ENCODE measurements around the gene BAMBI. TPM values are rescaled to one million over a fixed set of nuclear protein-coding genes. Genes with fewer than 3 reads are reported as not detected.

The BAMBI gene
- total RNA-seq, 4 donors from 2014 or later: 0.22 to 0.92 (median 0.53) TPM

DNA sequence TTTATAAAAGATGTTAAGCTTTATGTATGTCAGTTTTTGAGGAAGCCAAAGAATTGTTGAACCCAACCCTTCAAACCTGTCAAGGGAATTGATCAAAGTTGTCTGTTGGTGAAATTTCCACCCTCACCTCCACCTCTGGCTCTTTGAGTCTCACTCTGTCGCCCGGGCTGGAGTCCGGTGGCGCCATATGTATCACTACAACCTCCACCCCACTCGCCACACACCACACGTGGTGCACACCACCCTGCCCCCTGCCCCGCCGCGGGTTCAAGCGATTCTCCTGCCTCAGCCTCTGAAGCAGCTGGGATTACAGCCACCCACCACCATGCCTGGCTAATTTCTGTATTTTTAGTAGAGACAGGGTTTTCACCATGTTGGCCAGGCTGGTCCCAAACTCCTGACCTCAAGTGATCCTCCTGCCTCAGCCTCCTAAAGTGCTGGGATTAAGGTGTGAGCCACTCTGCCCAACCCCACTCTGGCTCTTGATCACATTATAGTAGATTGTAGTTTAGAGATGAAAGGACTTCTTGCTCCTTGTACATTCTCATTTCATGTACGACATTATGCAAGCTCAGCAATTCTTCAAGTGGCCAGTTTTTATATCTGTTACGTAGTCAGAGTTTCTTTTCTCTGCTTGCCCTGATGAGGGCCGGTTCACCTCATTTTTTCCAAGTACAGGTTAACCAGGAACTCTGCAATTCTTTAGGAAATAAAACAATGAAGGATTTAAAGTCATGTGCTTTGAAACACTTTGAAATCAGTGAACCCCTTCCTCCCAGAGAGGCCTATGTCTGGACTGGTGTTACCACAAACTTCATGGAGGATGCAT lies 7.0 kb downstream of the BAMBI start:
- WGBS, 2 donors: 91 to 92% methylated on average over 13 of the region's 13 CpGs
- TF ChIP-seq, protein P1, sequence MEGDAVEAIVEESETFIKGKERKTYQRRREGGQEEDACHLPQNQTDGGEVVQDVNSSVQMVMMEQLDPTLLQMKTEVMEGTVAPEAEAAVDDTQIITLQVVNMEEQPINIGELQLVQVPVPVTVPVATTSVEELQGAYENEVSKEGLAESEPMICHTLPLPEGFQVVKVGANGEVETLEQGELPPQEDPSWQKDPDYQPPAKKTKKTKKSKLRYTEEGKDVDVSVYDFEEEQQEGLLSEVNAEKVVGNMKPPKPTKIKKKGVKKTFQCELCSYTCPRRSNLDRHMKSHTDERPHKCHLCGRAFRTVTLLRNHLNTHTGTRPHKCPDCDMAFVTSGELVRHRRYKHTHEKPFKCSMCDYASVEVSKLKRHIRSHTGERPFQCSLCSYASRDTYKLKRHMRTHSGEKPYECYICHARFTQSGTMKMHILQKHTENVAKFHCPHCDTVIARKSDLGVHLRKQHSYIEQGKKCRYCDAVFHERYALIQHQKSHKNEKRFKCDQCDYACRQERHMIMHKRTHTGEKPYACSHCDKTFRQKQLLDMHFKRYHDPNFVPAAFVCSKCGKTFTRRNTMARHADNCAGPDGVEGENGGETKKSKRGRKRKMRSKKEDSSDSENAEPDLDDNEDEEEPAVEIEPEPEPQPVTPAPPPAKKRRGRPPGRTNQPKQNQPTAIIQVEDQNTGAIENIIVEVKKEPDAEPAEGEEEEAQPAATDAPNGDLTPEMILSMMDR (IDR thresholded peaks at IDR 0.05): no peak
- no peak for TF ChIP-seq POLR2A (IDR thresholded peaks at IDR 0.05)
- no peak overlapping the region for H3K4me3 ChIP-seq (replicated peaks in 1 of 3)
- intact Hi-C loops (cut with DNase I): no loop called here
- no peaks in the 10 kb centered on the region for H3K4me1 ChIP-seq
- no peak for DNase-seq
- H3K36me3 ChIP-seq: no peaks in the 10 kb centered on the region
- H3K27ac ChIP-seq: no peak overlapping the region
- no peaks in the 10 kb centered on the region for H3K9me3 ChIP-seq
- no peaks in the 10 kb centered on the region for H3K27me3 ChIP-seq

DNA sequence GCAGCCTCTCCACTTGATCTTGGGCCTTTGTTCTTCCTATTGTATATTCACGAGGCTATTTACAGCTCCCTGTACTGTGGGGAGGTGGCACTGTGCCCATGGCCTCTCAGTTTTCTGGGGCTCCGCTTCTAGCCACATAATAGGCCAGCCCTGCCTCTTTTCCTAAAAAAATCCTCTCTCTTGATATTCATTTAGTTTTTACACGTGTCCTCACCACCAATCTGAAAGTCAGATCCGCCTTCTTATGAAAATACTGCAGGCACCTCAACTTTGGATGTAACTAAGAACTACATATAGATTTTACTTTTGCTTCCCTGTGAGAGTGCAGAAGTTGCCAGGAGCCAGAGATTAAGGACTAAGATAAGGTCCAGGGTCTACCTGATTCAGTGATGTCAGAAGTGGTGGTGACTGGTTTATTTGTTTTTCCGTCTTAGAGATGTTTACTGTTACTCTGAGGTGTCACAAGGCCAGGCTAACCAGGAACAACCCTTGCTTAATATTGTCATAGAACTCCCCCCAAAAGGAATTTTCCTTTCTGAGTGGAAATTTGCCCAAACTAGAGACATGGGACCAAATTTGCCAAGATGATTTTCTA lies 7.8 kb downstream of the BAMBI start:
- Histone ChIP-seq H3K27ac (no peak overlapping the region), H3K9me3 (no peaks in the 10 kb centered on the region), H3K27me3 (no peaks in the 10 kb centered on the region), H3K36me3 (no peaks in the 10 kb centered on the region), H3K4me3 (replicated peaks in 1 of 3) (no peak overlapping the region), H3K4me1 (no peaks in the 10 kb centered on the region)
- WGBS, 2 donors: 83 to 85% methylated on average over 5 of the region's 5 CpGs
- TF ChIP-seq, protein P1 (IDR thresholded peaks at IDR 0.05): no peak
- no peak for TF ChIP-seq POLR2A (IDR thresholded peaks at IDR 0.05)
- DNase-seq: no peak
- intact Hi-C loops (cut with DNase I): no loop called here

DNA sequence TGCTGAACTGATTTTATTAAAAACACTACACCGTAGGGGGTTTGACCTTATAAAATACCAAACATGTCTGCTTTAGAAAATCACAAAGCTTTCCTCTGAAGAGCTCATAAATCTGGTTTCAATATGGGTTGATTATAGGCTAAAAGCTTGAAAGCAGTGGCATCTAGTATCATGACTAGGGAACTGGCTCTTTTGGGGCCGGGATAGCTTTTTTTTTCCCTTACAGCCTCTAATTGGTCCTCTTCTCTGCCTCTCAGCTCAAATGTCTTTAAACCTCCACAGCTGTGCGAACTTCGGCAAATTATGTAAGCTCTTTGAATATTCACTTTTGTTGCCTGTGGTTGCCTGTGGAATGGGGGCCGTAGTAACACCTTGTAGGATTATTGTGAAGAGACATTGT lies 8.4 kb downstream of the BAMBI start:
- DNase-seq: no peak
- H3K4me3 ChIP-seq (replicated peaks in 1 of 3): no peak overlapping the region
- no peaks in the 10 kb centered on the region for H3K9me3 ChIP-seq
- no peak overlapping the region for H3K27ac ChIP-seq
- 91 to 97% methylated on average over 5 of the region's 5 CpGs for WGBS, 2 donors
- TF ChIP-seq POLR2A (IDR thresholded peaks at IDR 0.05): no peak
- intact Hi-C loops (cut with DNase I): no loop called here
- H3K36me3 ChIP-seq: no peaks in the 10 kb centered on the region
- H3K4me1 ChIP-seq: no peaks in the 10 kb centered on the region
- H3K27me3 ChIP-seq: no peaks in the 10 kb centered on the region

DNA sequence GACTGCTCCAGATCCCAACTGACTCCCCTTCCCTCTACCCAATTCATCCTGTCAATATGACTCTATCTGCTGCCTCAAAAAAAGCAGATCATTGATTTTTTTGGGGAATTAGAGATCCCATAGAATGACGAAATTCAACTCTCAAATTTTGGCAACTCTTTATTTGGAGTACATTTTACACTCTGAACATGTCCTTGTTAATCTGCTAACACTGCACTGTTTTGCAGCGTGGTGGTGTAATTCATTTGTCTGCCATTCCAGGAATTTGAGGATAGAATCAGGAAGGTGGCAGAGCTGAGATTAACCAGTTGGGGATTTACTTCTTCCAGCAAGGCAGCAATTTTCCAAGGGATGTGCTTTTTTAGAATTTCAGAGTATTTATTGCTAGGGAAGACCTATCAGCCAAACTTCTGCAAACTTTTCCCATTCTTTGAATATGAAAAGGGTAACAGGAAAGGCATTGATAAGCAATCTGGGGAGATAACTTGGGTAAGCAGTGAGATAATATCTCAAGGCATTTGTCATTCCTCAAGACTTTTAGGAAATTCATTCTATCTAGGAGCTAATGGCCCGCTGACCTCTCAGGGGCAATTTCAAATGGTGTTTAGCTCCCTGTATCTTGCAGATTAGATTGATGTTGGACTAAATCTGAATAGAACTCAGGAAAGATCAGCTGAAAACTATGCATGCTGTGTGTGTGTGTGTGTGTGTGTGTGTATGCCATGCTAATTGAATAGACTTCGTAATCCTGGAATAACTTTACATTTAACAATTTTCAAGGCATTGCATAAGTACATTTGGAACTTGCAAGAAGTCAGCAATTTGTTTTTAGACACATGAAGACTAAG lies 9.7 kb downstream of the BAMBI start:
- Histone ChIP-seq H3K9me3 (no peaks in the 10 kb centered on the region), H3K27me3 (no peaks in the 10 kb centered on the region), H3K27ac (no peak overlapping the region), H3K4me3 (replicated peaks in 1 of 3) (no peak overlapping the region), H3K4me1 (no peaks in the 10 kb centered on the region), H3K36me3 (no peaks in the 10 kb centered on the region)
- 91 to 93% methylated on average over 4 of the region's 4 CpGs for WGBS, 2 donors
- no peak for DNase-seq
- TF ChIP-seq, protein P1 (IDR thresholded peaks at IDR 0.05): no peak
- TF ChIP-seq POLR2A (IDR thresholded peaks at IDR 0.05): no peak
- intact Hi-C loops (cut with DNase I): no loop called here

DNA sequence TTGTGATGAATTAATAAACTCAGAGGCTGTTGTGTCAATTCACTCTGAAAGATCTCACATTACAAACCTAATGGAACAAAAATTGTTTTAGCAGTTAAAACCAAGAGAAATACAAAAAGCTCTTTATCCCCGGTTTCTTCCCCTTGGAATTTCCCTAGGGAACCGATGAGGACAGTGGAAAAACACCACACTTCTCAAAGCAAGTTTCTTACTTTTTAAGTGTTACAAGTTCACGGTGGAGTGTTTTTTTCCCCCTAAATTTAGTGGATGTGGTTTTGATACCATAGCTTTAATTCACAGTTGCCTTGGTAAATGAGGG lies 10.3 kb downstream of the BAMBI start:
- H3K36me3 ChIP-seq: no peaks in the 10 kb centered on the region
- no peaks in the 10 kb centered on the region for H3K27me3 ChIP-seq
- no peaks in the 10 kb centered on the region for H3K4me1 ChIP-seq
- H3K9me3 ChIP-seq: no peaks in the 10 kb centered on the region
- H3K27ac ChIP-seq: no peak overlapping the region
- no peak for DNase-seq
- TF ChIP-seq, protein P1 (IDR thresholded peaks at IDR 0.05): no peak
- TF ChIP-seq POLR2A (IDR thresholded peaks at IDR 0.05): no peak
- intact Hi-C loops (cut with DNase I): no loop called here
- no peak overlapping the region for H3K4me3 ChIP-seq (replicated peaks in 1 of 3)
- 63 to 69% methylated on average over 3 of the region's 3 CpGs for WGBS, 2 donors
